Measurements from ENCODE around the gene KPNA3. TPM values are rescaled to one million over a fixed set of nuclear protein-coding genes. Genes with fewer than 3 reads are reported as not detected.

The KPNA3 gene
- total and polyA plus RNA-seq, 2 donors (not counting 3 experiments of a cell fraction or from before 2014, with no cell fraction given), result 19.6 to 60.4 TPM

DNA sequence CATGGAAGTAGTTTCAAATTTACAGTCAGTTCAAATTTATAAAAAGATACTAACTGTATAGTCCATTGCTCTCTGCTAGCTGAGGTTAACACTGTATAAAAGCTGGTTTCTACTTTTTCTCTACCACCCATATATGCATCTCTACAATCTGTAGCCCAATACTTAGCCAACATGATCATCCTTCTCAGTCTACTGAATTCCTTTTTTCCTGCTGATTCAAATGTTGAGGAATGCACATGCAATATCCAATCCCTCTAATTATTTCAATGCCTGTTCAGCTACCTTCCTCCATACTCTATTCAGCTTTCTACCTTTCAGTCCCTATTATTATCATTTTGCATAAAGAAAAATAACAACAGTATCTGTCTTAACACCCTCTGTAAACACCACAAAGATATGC is 15.6 kb downstream of the KPNA3 start:
- no peak overlapping the region for H3K4me2 ChIP-seq (ENCODE audit: insufficient read depth, low read length)
- H3K27ac ChIP-seq (ENCODE audit: insufficient read depth, low read depth, low read length), result no peak overlapping the region
- POLR2A ChIA-PET, result no interaction called here
- no peaks in the 10 kb centered on the region for H3K9me3 ChIP-seq (replicated peaks; ENCODE audit: control insufficient read depth, insufficient read depth, low read length)
- H3K9ac ChIP-seq (replicated peaks; ENCODE audit: extremely low read depth, insufficient read depth, low read length), result no peak overlapping the region
- BruUV-seq (replicated peaks), result no TSS peak
- H3K27me3 ChIP-seq (ENCODE audit: control insufficient read depth in 2 of 2, insufficient read depth in 2 of 2, low read length in 2 of 2), result no peaks in the 10 kb centered on the region
- H3K4me1 ChIP-seq (ENCODE audit: control insufficient read depth, extremely low read depth, insufficient read depth, low read length), result no peaks in the 10 kb centered on the region
- no peak overlapping the region for H3K4me3 ChIP-seq (replicated peaks in 1 of 3; ENCODE audit: insufficient read depth in 1 of 3, low read depth in 1 of 3, low read length in 3 of 3)
- dilution Hi-C loops (cut with MboI; ENCODE audit: extremely low pct_ligation_motif_present, low sequenced_read_pairs), result no loop called here
- no peaks in the 10 kb centered on the region for H3K36me3 ChIP-seq (ENCODE audit: control insufficient read depth in 2 of 2, extremely low read depth in 1 of 2, insufficient read depth in 2 of 2, low read length in 2 of 2)
- peaks cover 29% of the 10 kb centered on the region for H4K20me1 ChIP-seq (replicated peaks; ENCODE audit: control insufficient read depth, extremely low read depth, insufficient read depth, low read length)
- no peak for FAIRE-seq
- no peaks in the 10 kb centered on the region for H3K9me1 ChIP-seq (replicated peaks; ENCODE audit: control insufficient read depth, extremely low read depth, insufficient read depth, low read length)
- intact Hi-C loops (cut with micrococcal nuclease), result no loop called here
- no peak overlapping the region for H2AFZ ChIP-seq (ENCODE audit: low read depth, low read length)
- H3K79me2 ChIP-seq (ENCODE audit: control insufficient read depth, insufficient read depth, low read length), result peaks cover 94% of the 10 kb centered on the region
- CTCF ChIA-PET, result interaction anchor here (1.0 to 1.1 kb wide), 2 partner anchors 12 to 107 kb away, joined by 3 to 5 read pairs; no protein-coding TSS in a partner anchor
- no peak for TF ChIP-seq MYC (IDR thresholded peaks at IDR 0.05; ENCODE audit: low read depth, low read length)
- DNase-seq (ENCODE audit: low read depth, low spot score), result no peak

DNA sequence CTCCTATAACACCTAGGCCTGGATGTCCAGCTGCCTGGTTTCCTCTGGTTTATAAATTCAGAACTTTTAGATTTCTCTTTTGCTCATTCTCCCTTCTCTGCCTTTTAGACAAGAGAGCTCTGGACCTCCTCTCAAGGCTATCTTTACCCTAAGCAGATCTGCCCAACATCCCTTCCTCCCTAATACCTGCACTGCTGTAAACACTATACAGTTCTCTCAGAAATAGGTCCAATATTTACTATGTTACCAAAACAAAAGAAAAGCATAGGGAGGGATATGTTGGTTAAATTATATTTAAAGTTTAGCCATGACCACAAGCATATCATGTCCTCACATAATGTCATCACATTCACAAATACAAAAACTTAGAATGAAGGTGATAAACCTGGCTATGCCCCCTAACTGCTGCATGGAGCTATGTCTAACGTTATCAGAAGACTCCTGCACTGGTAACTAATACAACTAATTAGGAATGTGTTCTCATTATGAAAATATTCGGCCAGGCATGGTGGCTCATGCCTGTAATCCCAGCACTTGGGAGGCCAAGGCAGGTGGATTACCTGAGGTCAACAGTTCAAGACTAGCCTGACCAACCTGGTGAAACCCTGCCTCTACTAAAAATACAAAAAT is 18.0 kb downstream of the KPNA3 start:
- no peak for DNase-seq (ENCODE audit: low read depth, low spot score)
- POLR2A ChIA-PET, result no interaction called here
- no peak for FAIRE-seq

More for the DNA sequence above, 18.0 kb downstream of the KPNA3 start:
- Histone ChIP-seq H3K27me3 (ENCODE audit: control insufficient read depth in 2 of 2, insufficient read depth in 2 of 2, low read length in 2 of 2) (no peaks in the 10 kb centered on the region), H3K27ac (ENCODE audit: insufficient read depth, low read depth, low read length) (no peak overlapping the region), H2AFZ (ENCODE audit: low read depth, low read length) (no peak overlapping the region), H3K4me2 (ENCODE audit: insufficient read depth, low read length) (no peak overlapping the region), H3K79me2 (ENCODE audit: control insufficient read depth, insufficient read depth, low read length) (peaks cover 88% of the 10 kb centered on the region), H3K9ac (replicated peaks; ENCODE audit: extremely low read depth, insufficient read depth, low read length) (no peak overlapping the region), H3K4me3 (replicated peaks in 1 of 3; ENCODE audit: insufficient read depth in 1 of 3, low read depth in 1 of 3, low read length in 3 of 3) (no peak overlapping the region), H3K4me1 (ENCODE audit: control insufficient read depth, extremely low read depth, insufficient read depth, low read length) (no peaks in the 10 kb centered on the region), H3K36me3 (ENCODE audit: control insufficient read depth in 2 of 2, extremely low read depth in 1 of 2, insufficient read depth in 2 of 2, low read length in 2 of 2) (no peaks in the 10 kb centered on the region), H3K9me3 (replicated peaks; ENCODE audit: control insufficient read depth, insufficient read depth, low read length) (no peaks in the 10 kb centered on the region), H3K9me1 (replicated peaks; ENCODE audit: control insufficient read depth, extremely low read depth, insufficient read depth, low read length) (no peaks in the 10 kb centered on the region), H4K20me1 (replicated peaks; ENCODE audit: control insufficient read depth, extremely low read depth, insufficient read depth, low read length) (peaks cover 20% of the 10 kb centered on the region)
- intact Hi-C loops (cut with micrococcal nuclease), result no loop called here
- CTCF ChIA-PET, result interaction anchor here (1.0 to 2.7 kb wide), 2 partner anchors 9 to 16 kb away, joined by 3 to 7 read pairs; no protein-coding TSS in a partner anchor
- TF ChIP-seq MYC (IDR thresholded peaks at IDR 0.05; ENCODE audit: low read depth, low read length), result no peak
- no peak for TF ChIP-seq JUN (IDR thresholded peaks at IDR 0.05; ENCODE audit: borderline replicate concordance, insufficient read depth, insufficient read length, low read depth)
- TF ChIP-seq EZH2 (IDR thresholded peaks at IDR 0.05; ENCODE audit: borderline replicate concordance, low read depth, low read length, severe bottlenecking), result no peak
- TF ChIP-seq POLR2AphosphoS5 (IDR thresholded peaks at IDR 0.05; ENCODE audit: insufficient read depth, low read depth, low read length), result no peak
- no peak for TF ChIP-seq POLR2A (IDR thresholded peaks at IDR 0.05; ENCODE audit: low read depth, low read length)
- TF ChIP-seq GATA2 (IDR thresholded peaks at IDR 0.05; ENCODE audit: insufficient read depth, insufficient read length, low read depth, low read length), result no peak
- TF ChIP-seq, protein P1, sequence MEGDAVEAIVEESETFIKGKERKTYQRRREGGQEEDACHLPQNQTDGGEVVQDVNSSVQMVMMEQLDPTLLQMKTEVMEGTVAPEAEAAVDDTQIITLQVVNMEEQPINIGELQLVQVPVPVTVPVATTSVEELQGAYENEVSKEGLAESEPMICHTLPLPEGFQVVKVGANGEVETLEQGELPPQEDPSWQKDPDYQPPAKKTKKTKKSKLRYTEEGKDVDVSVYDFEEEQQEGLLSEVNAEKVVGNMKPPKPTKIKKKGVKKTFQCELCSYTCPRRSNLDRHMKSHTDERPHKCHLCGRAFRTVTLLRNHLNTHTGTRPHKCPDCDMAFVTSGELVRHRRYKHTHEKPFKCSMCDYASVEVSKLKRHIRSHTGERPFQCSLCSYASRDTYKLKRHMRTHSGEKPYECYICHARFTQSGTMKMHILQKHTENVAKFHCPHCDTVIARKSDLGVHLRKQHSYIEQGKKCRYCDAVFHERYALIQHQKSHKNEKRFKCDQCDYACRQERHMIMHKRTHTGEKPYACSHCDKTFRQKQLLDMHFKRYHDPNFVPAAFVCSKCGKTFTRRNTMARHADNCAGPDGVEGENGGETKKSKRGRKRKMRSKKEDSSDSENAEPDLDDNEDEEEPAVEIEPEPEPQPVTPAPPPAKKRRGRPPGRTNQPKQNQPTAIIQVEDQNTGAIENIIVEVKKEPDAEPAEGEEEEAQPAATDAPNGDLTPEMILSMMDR (IDR thresholded peaks at IDR 0.05; ENCODE audit: extremely low read depth in 1 of 2, insufficient read depth in 1 of 2, low read depth in 1 of 2, low read length in 2 of 2), result no peak
- no peak for TF ChIP-seq FOS (IDR thresholded peaks at IDR 0.05; ENCODE audit: borderline replicate concordance, insufficient read depth, low read length)
- TF ChIP-seq, protein P2, sequence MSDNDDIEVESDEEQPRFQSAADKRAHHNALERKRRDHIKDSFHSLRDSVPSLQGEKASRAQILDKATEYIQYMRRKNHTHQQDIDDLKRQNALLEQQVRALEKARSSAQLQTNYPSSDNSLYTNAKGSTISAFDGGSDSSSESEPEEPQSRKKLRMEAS (IDR thresholded peaks at IDR 0.05; ENCODE audit: insufficient read depth, insufficient read length), result no peak
- no TSS peak for BruUV-seq (replicated peaks)
- dilution Hi-C loops (cut with MboI; ENCODE audit: extremely low pct_ligation_motif_present, low sequenced_read_pairs), result no loop called here
